Measurements from ENCODE around the gene TMED1. TPM values are rescaled to one million over a fixed set of nuclear protein-coding genes. Genes with fewer than 3 reads are reported as not detected.

The TMED1 gene
- total and polyA plus RNA-seq, 2 of the 8 experiments (the other 6 are each of a cell fraction or from before 2014, with no cell fraction given) = 26.9 to 31.9 TPM

DNA sequence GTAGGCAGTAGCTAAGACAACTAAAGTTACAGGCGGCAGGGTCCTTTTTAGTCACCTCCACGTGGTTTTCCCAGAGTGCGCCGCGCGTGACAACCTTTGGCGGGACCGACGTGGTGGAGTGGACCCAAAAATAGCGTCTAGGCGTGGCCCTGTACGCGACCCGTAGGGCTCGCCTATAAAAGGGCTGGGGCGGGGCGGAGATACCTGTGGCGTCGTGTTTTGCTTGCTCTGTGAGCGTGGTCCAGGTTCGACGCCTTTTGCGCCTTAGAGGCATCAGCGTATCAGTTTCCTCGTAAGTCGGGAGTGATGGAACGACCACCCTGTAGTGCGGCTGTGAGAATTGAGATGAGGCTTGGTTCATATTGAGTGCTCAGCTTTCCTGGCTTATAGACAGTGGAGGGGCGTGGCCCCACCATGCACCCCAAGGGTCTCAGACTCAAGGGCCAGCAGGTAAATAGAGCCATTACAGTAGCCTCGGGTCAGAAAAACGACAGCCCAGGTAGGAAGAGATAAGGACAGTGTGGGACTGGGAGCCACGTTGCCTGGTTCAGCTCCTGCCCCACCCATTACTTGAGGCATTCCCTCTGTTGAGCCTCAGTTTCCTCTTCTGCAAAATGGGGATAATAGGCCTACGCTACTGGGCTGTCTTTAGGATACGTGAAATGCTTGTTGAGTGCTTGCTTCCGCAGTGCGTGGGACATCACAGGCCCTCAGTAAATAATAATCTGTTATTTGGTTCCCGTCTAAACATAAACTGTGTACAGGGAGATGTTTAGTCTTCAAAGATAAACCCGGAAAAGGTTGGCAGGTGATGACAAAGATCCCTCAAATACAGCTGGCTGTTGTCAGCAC, 693 bp upstream of the TMED1 start:
- POLR2A ChIA-PET (ENCODE audit: partially characterized antibody) = interaction anchor here (0.6 to 3.3 kb wide), 29 partner anchors 8 to 136 kb away, joined by 3 to 24 read pairs (median 5); partner anchors contain the start of genes C19orf38, DNM2, QTRT1 and SMARCA4
- Histone ChIP-seq H3K4ac (replicated peaks; ENCODE audit: insufficient read length, low read depth, low read length) (peak overlapping the region; percentile 6), H4K20me1 (replicated peaks in 1 of 2; ENCODE audit: control insufficient read depth in 1 of 2, insufficient read depth in 2 of 2, low read length in 2 of 2) (peaks cover 0 to 10% of the 10 kb centered on the region in 2 experiments), H2AK5ac (ENCODE audit: low read depth, low read length) (no peak overlapping the region), H3K23ac (ENCODE audit: insufficient read length) (no peak overlapping the region), H3K23me2 (ENCODE audit: low read depth, low read length) (peaks cover 8% of the 10 kb centered on the region; the same call in 1 of the 2 replicates), H2BK12ac (ENCODE audit: low read depth, low read length) (no peak overlapping the region; the same call in 1 of the 2 replicates), H3K9ac (replicated peaks in 1 of 4; ENCODE audit: extremely low read depth in 1 of 4, low read depth in 3 of 4, low read length in 3 of 4) (peak overlapping the region; percentile 40 to 95 (median 88)), H3K9me3 (ENCODE audit: insufficient read depth in 2 of 2, low read depth in 1 of 2, low read length in 1 of 2) (peaks cover 0 to 4% of the 10 kb centered on the region in 2 experiments; a peak in 1 of 4 replicates), H3K18ac (ENCODE audit: extremely low read depth, low read length) (peak overlapping the region; percentile 95), H3K56ac (replicated peaks; ENCODE audit: insufficient read length, low read depth, low read length) (peak overlapping the region; percentile 99), H3K4me1 (replicated peaks in 1 of 4; ENCODE audit: control insufficient read depth in 3 of 4, insufficient read depth in 4 of 4, low read length in 3 of 4) (peaks cover 3 to 10% (median 6%) of the 10 kb centered on the region in 4 experiments), H2BK15ac (ENCODE audit: low read length) (peak overlapping the region; percentile 95; the same call in 1 of the 2 replicates), H2BK120ac (replicated peaks; ENCODE audit: low read depth, low read length) (no peak overlapping the region), H3K79me1 (ENCODE audit: low read depth, low read length) (peaks cover 4% of the 10 kb centered on the region; the same call in 1 of the 2 replicates), H2BK5ac (ENCODE audit: low read depth, low read length) (peak overlapping the region; percentile 99; the same call in 1 of the 2 replicates), H3K27me3 (replicated peaks in 1 of 4; ENCODE audit: control insufficient read depth in 3 of 4, extremely low read depth in 1 of 4, insufficient read depth in 3 of 4, low read length in 3 of 4) (peaks cover 0 to 4% (median 0%) of the 10 kb centered on the region in 4 experiments; a peak in 1 of 7 replicates), H2AFZ (ENCODE audit: low read length) (peak overlapping the region; percentile 12; the same call in 1 of the 2 replicates), H4K5ac (ENCODE audit: insufficient read length, low read depth, low read length) (peak overlapping the region; percentile 99), H3K4me3 (ENCODE audit: extremely low read depth in 1 of 4, insufficient read depth in 2 of 4, low read depth in 3 of 4, low read length in 4 of 4) (peak overlapping the region; percentile 58 to 92 (median 76)), H3K14ac (ENCODE audit: insufficient read length) (no peak overlapping the region), H3K79me2 (ENCODE audit: control insufficient read depth in 1 of 2, insufficient read depth in 2 of 2, low read length in 2 of 2) (no peaks in the 10 kb centered on the region), H4K91ac (replicated peaks; ENCODE audit: insufficient read length, low read length) (peak overlapping the region; percentile 22), H3K27ac (ENCODE audit: low read depth, low read length) (peak overlapping the region; percentile 97), H3K4me2 (ENCODE audit: insufficient read depth in 1 of 2, low read depth in 2 of 2, low read length in 2 of 2) (peak overlapping the region; percentile 71 to 78), H3K36me3 (ENCODE audit: control insufficient read depth in 2 of 4, insufficient read depth in 4 of 4, low read length in 3 of 4) (peaks cover 0 to 21% (median 5%) of the 10 kb centered on the region in 4 experiments; a peak in 6 of 8 replicates), H2BK20ac (ENCODE audit: low read length) (no peak overlapping the region), H4K8ac (ENCODE audit: extremely low read depth, insufficient read depth, low read length) (peak overlapping the region; percentile 100; the same call in 1 of the 2 replicates)
- CTCF ChIA-PET (ENCODE audit: partially characterized antibody) = interaction anchor here (1.0 to 7.1 kb wide), 6 partner anchors 15 to 119 kb away, joined by 3 to 77 read pairs (median 6); partner anchors contain the start of gene DNM2
- DNase-seq (ENCODE audit: low read depth in 1 of 2, low spot score in 2 of 2) (no peak), FAIRE-seq (no peak)
- 45% methylated on average over 38 of the region's 38 CpGs; no CpG with 5 or more reads in 1 of the 2 experiments for WGBS, 2 experiments (ENCODE audit: extremely low coverage in 1 of 2, insufficient coverage in 1 of 2, insufficient read length in 1 of 2, insufficient replicate concordance in 2 of 2, low coverage in 1 of 2, low lambda C conversion rate in 2 of 2, missing lambda C conversion rate in 1 of 2)
- TF ChIP-seq SRF (IDR thresholded peaks at IDR 0.05; ENCODE audit: low read depth, low read length) (no peak), CHD2 (IDR thresholded peaks at IDR 0.05; ENCODE audit: low read length) (no peak), KDM1A (IDR thresholded peaks at IDR 0.05; ENCODE audit: borderline replicate concordance, low read length) (peak; percentile 67), CTBP2 (IDR thresholded peaks at IDR 0.05; ENCODE audit: borderline replicate concordance, insufficient read depth, insufficient read length, low read length) (no peak), SUZ12 (IDR thresholded peaks at IDR 0.05; ENCODE audit: low read length) (no peak), BRCA1 (IDR thresholded peaks at IDR 0.05; ENCODE audit: low read depth, low read length) (no peak), PHF8 (conservative IDR thresholded peaks at IDR 0.05; ENCODE audit: low read depth, low read length) (no peak), CREB1 (IDR thresholded peaks at IDR 0.05) (peak; percentile 81), EZH2 (IDR thresholded peaks at IDR 0.05; ENCODE audit: low read depth, low read length, severe bottlenecking) (no peak)
- TF ChIP-seq, protein P1, sequence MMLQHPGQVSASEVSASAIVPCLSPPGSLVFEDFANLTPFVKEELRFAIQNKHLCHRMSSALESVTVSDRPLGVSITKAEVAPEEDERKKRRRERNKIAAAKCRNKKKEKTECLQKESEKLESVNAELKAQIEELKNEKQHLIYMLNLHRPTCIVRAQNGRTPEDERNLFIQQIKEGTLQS (IDR thresholded peaks at IDR 0.05; ENCODE audit: insufficient read depth, low read depth, low read length) = peak; percentile 56
